Subcutaneous adipose tissue (tissue), 4 donors: ENCODE data around the gene IQCC. TPM values are rescaled to one million over a fixed set of nuclear protein-coding genes. Genes with fewer than 3 reads are reported as not detected.

Source experiments
- total RNA-seq, 4 donors: library from RNA; depleted of rRNA; stranded (reverse); fragments of >200 nt; gene quantifications; one replicate each; pipeline ENCODE4 v1.1.0, GENCODE V29; 2016
- TF ChIP-seq, protein P1 (sequence below): fragments of 450-650 bp; IDR thresholded peaks from one replicate; pipeline ENCODE4 v1.5.1; 2016; ENCODE audit warnings: low read depth, mild to moderate bottlenecking, control low read depth, antibody characterized with exemption, moderate library complexity

Gene IQCC
- total RNA-seq, 4 donors from 2014 or later, result 0.85 to 1.5 (median 1.1) TPM; not detected in 1

DNA sequence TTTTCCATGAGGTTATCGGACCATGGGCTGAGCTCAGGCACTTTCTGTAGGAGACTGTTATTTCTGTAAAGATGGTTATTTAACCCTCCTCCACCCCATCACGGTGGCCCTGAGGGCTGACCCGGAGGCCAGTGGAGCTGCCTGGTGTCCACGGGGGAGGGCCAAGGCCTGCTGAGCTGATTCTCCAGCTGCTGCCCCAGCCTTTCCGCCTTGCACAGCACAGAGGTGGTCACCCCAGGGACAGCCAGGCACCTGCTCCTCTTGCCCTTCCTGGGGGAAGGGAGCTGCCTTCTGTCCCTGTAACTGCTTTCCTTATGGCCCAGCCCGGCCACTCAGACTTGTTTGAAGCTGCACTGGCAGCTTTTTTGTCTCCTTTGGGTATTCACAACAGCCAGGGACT lies 7.6 kb upstream of the IQCC start:
- TF ChIP-seq, protein P1, sequence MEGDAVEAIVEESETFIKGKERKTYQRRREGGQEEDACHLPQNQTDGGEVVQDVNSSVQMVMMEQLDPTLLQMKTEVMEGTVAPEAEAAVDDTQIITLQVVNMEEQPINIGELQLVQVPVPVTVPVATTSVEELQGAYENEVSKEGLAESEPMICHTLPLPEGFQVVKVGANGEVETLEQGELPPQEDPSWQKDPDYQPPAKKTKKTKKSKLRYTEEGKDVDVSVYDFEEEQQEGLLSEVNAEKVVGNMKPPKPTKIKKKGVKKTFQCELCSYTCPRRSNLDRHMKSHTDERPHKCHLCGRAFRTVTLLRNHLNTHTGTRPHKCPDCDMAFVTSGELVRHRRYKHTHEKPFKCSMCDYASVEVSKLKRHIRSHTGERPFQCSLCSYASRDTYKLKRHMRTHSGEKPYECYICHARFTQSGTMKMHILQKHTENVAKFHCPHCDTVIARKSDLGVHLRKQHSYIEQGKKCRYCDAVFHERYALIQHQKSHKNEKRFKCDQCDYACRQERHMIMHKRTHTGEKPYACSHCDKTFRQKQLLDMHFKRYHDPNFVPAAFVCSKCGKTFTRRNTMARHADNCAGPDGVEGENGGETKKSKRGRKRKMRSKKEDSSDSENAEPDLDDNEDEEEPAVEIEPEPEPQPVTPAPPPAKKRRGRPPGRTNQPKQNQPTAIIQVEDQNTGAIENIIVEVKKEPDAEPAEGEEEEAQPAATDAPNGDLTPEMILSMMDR, result no peak

DNA sequence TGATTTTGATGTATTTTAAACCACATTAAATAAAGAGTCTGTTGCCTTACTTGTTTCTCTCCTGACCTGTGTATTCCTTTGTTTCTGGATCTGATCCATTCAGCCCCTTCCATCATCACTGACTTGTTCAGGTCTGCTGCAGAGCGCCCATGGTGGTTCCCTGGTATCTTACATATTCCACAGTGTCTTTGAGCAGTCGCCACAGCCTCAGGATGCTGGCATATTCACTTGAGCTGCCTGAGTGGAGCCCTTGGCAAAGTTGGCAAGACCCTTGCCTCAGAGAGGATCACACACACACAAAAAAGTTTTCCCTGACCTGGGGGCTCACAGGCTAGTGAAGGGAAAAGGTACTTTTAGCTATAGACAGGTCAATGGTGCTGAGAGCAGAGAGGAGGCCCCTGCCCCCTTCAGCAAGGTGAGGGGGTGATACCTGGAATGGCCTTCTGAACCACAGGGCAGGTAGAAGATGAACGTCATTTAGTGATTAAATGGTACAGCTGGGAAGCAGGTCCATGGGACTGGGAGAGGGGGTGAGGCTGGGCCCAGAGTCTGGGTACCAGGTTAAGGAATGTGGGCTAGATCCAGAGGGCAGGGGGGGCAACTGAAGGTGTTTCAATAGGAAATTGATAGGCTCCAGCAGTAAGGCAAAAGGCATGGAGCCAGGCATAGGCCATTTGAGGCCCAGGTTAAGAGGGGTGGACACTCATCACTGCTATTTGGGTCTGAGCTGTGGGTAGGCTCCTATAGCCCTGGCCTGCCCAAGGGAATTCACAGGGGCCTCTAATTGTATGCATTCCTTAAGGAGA lies 7.0 kb upstream of the IQCC start:
- TF ChIP-seq, protein P1, result no peak

DNA sequence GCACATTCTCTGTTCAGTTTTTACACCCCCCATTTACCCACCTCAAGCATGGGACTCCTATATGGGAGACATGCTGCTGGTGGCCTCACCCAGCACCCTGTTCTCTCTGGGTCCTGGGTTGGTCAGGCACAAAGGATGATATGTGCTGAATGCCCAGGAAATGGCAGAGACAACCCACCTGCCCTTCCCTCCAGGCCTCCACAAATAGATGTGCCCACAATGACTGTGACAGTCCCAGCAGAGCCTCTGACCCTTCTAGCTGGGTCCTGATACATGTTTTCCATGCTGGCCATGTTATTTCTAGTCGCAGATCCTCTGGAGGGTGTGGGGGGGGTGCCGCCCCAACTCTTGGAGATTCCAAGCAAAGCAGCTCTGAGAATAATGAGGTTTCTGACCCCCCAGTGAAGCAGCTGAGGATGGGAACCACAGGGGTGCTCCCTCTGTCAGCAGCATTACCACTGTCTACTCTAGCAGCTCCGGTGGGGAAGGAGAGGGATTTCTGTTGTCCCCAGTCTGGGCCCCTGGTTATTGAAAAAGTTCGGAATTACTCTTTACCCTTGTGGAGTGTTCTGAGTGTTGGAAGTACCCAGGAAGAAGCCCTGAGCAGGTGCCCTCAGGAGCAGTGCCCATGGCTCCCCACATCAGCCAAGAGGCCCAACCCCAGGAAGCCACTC lies 6.3 kb upstream of the IQCC start:
- TF ChIP-seq, protein P1, result no peak

DNA sequence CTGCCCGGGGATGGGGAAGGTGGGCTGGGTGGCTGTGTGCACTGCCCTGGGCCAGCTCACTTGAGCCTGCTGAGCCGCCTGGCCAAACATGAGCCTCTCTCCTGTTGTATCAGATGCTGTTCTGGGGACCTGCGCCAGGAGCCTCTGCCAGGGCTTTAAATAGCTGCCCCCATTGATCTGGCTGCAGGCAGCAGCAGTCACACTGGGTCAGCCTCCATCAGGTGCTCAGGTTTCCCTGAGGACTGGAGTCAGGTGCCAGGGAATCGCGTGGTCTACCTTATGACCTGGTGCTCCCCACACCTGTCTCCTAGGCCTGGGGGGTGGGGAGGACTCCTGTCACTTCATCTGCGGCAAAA lies 5.8 kb upstream of the IQCC start:
- TF ChIP-seq, protein P1, result no peak

DNA sequence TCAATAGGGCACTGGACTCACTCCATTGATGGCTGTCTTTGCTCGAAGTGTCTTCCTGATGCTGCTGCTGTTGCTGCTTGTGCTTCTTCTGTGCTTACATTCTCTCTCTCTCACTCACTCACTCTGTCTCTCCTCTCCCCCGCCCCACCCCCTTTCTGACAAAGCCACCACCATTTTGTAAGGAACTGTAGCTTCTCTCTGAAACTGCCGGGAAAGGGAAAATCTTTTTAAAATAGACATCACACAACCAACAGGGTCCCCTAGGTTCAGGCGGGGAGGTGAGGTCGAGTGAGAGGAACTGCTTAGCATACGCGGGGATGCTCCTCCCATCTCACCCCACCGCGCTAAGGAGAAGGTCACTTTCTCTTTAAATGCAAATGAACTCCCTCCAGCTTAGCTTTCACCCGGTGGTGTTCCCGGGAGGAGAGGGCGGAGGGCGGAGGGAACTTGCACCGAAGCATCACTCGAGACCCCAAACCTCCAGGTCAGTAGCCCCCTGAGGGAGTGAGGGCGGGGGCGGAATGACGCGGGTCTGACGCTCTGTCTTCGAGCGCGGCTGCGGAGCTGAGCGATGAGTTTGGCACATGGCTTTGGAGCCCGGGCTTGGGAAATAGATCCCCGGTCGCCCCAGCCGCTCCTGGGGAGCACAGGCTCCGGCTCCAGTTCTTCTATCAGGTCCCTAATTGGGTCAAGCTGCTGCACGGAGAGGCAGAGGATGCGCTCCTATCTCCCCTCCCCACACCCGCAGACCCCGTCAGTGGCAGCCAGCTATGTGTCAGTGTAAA lies 5.1 kb upstream of the IQCC start, which contains the start of gene CCDC28B:
TSS of gene CCDC28B (plus strand) at position 370 of the 785 bp plus-strand sequence. CDS start 1,341 bp downstream, outside the sequence.
- TF ChIP-seq, protein P1, result no peak

DNA sequence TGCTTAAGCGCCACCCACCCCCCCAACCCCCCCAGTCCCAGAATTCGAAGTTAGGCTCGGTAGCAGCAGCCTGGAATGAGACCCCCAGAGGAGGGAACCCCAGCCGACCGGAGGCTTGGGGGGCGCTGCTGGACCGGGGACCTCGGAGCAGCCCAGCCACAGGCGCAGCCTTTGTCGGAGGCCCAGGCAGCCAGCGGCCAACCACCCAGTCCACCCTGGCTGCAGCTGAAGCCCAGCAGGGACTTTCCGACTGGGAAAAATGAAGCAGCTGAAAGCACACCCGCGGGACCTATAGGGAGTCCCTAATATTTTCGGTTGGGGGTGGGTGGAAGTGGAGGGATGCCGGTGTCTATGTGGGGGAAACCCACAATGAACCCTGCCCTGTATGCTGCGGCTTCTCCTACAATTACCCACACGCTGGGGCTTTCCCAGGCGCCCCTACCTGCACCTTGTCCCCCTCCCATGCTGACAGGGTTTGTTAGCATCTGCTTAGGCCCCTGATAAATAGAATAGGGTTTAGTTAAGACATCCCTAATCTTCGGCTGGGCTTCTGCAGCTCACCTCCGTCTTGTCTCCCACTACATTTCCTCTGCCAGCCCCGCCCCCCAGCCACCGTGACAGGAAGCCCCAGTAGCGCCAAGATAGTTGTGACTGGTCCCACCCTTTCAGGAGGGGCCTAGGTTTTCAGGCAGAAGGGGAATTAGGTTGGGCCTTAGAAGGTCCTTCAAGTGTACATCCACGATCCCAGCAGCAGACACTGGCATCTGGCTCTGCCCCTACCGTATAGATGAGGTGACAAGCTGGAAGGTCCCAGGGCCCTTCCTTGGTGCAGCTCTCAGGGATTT lies 4.2 kb upstream of the IQCC start:
- TF ChIP-seq, protein P1, result no peak
